Lung microvascular endothelial cell (primary cell): ENCODE measurements around the gene AADACL4. TPM values are rescaled to one million over a fixed set of nuclear protein-coding genes. Genes with fewer than 3 reads are reported as not detected.
"Not testable (repeated sequence)": the region's sequence is repeated elsewhere in the genome, so short reads cannot be mapped to it uniquely, and the experiment has no call there.

Experiments used
- DNase-seq, 2 donors: peaks; one replicate each; pipeline versions ENCODE4 v3.0.0 to v3.0.0-alpha.2; 2010; ENCODE audit warnings: low read depth in 2 of 2
- total RNA-seq: library from RNA; depleted of rRNA; stranded (reverse); fragments of >200 nt; gene quantifications from 2 replicates; pipeline ENCODE4 v1.2.1, GENCODE V29; 2014

Gene AADACL4
- total RNA-seq, 1 donor from 2014 or later, result not detected

- DNase-seq, result no peak
These were observed 14.4 kb upstream of the AADACL4 start for GRCh38 chr1:12629511-12629956.

- no peak for DNase-seq
These were observed 13.7 kb upstream of the AADACL4 start for GRCh38 chr1:12629985-12630760.

- no peak for DNase-seq
These were observed 12.8 kb upstream of the AADACL4 start for GRCh38 chr1:12630946-12631530.

- DNase-seq, result no peak
These were observed 12.3 kb upstream of the AADACL4 start for GRCh38 chr1:12631571-12631970.

- DNase-seq, result peak in 1 of 2 donors; percentile 43
These were observed 9.7 kb upstream of the AADACL4 start for GRCh38 chr1:12634156-12634555.

GRCh38 chr1:12634696-12635202, 9.1 kb upstream of the AADACL4 start:
- DNase-seq, result peak; percentile 82 to 87

- peak; percentile 70 to 89 for DNase-seq
These were observed 7.6 kb upstream of the AADACL4 start for GRCh38 chr1:12636098-12636950.

GRCh38 chr1:12637693-12638092, 6.2 kb upstream of the AADACL4 start:
- no peak for DNase-seq

GRCh38 chr1:12640237-12640957, 3.5 kb upstream of the AADACL4 start:
- peak in 1 of 2 donors; percentile 21 for DNase-seq

- no peak for DNase-seq
These were observed 3.0 kb upstream of the AADACL4 start for GRCh38 chr1:12640958-12641272.

GRCh38 chr1:12643079-12643478, 806 bp upstream of the AADACL4 start:
- no peak for DNase-seq

- no peak for DNase-seq
These were observed 352 bp downstream of the AADACL4 start for GRCh38 chr1:12644237-12644636.

GRCh38 chr1:12644829-12645228, 944 bp downstream of the AADACL4 start:
- DNase-seq, result no peak

- not testable (repeated sequence) for DNase-seq
These were observed 1.5 kb downstream of the AADACL4 start for GRCh38 chr1:12645401-12645800.

GRCh38 chr1:12648741-12649140, 4.9 kb downstream of the AADACL4 start:
- no peak for DNase-seq

GRCh38 chr1:12649971-12650421, 6.1 kb downstream of the AADACL4 start:
- DNase-seq, result no peak

GRCh38 chr1:12654004-12654567, 10.2 kb downstream of the AADACL4 start:
- DNase-seq, result peak in 1 of 2 donors; percentile 24

GRCh38 chr1:12654657-12655056, 10.8 kb downstream of the AADACL4 start:
- DNase-seq, result no peak

GRCh38 chr1:12656575-12656974, 12.7 kb downstream of the AADACL4 start:
- no peak for DNase-seq

GRCh38 chr1:12657060-12657884, 13.4 kb downstream of the AADACL4 start:
- DNase-seq, result no peak
